Fibroblast of skin of right quadriceps (primary cell): ENCODE results near the gene IKZF2.

Experiments used
- DNase-seq: peaks from one replicate; pipeline ENCODE4 v3.0.0-alpha.2; 2013

Gene IKZF2

DNA sequence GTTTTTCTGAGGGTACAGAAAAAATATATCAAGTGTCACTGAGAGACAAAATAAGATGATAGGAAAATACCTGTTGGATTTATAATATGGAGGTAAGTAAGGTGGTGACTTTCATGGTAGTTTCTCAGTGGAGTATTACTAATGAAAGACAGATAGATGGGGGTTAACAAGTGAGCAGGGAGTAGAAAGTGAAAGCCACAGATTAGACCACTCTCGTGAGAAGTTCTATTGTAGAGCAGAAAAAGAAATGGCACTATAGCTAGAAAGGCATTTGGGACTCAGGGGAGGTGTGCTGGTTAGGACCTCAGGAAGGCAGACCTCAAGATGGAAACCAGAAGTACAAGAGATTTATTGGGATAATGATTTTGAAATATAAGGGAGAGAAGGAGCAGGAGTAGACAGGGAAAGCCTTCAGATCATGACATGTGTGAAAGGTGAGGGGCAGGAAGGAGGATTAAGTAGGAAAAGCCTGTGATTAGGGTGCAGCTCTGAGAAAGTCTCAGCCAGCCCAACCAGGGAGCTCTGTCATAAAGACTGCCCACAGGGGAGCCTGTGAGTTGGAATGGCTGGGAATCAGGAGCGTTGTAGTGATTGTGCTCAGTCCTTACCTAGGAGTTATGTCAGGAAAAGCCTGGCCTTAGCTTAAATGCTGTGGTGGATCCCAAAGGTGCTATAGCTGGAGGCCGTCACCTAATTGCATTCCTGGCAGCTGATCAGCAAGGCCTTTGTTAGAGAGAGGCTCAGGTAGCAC lies 198.1 kb downstream of the IKZF2 start:
- no peak for DNase-seq

DNA sequence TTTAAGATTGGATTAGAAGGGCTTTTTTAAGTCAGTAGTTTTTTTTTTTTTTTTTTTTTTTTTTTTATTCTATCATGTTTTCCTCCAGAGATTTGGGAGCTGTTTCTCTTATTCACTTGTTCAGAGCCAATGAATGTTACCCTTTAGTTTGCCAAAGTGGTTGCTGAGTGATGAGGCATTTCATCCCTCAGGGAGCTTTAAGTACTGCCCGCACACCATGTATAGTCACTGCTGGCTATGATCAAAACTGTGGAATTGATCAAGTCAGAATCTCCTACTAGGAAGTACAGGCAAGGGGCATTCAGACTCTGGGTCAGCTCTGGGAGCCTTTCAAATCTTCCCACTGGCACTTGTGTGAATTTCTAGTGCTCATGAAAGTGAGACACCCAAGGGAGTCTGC lies 201.6 kb downstream of the IKZF2 start:
- DNase-seq = peak; percentile 32
